Esophagus muscularis mucosa (tissue), 4 donors: ENCODE results near the gene GPX2. TPM values are rescaled to one million over a fixed set of nuclear protein-coding genes. Genes with fewer than 3 reads are reported as not detected.

Source experiments
- DNase-seq: peaks from one replicate; pipeline ENCODE4 v3.0.0-alpha.2; 2017; ENCODE audit errors: extremely low spot score
- H3K27ac ChIP-seq, 4 donors: fragments of 200-600 bp; sonication (generic); replicated peaks in 1 of 4; 1 replicate in 3 of 4; 2 replicates in 1 of 4; pipeline ENCODE4 v1.5.1; 2016 to 2019; ENCODE audit warnings: mild to moderate bottlenecking in 1 of 4
- H3K27me3 ChIP-seq, 4 donors: fragments of 200-600 bp; sonication (generic); one replicate each; pipeline versions ENCODE4 v1.5.1 to v1.6.0; 2016 to 2019
- H3K36me3 ChIP-seq, 4 donors: fragments of 200-600 bp; sonication (generic); one replicate each; pipeline ENCODE4 v1.5.1; 2016 to 2019
- H3K4me1 ChIP-seq, 4 donors: fragments of 200-600 bp; sonication (generic); one replicate each; pipeline ENCODE4 v1.5.1; 2016 to 2019
- H3K4me3 ChIP-seq, 4 donors: fragments of 200-600 bp; sonication (generic); 1 replicate in 2 of 4; 2 replicates in 2 of 4; pipeline ENCODE4 v1.5.1; 2016 to 2019; ENCODE audit warnings: mild to moderate bottlenecking in 4 of 4, moderate library complexity in 1 of 4
- H3K9me3 ChIP-seq, 4 donors: fragments of 200-600 bp; sonication (generic); 1 replicate in 3 of 4; 2 replicates in 1 of 4; pipeline ENCODE4 v1.5.1; 2016 to 2019
- EP300 ChIP-seq: sonication (generic); formaldehyde crosslinking; IDR thresholded peaks from one replicate; pipeline ENCODE4 v1.6.1; 2017; ENCODE audit warnings: antibody characterized with exemption
- POLR2A ChIP-seq: fragments of 450-650 bp; IDR thresholded peaks from one replicate; pipeline ENCODE4 v1.6.1; 2017; ENCODE audit warnings: antibody characterized with exemption, moderate library complexity, mild to moderate bottlenecking, low read depth
- POLR2AphosphoS5 ChIP-seq, 2 donors: sonication (generic); formaldehyde crosslinking; IDR thresholded peaks; one replicate each; pipeline ENCODE4 v1.6.1; 2017; ENCODE audit warnings: antibody characterized with exemption in 2 of 2
- WGBS: methylation state at CpG from one replicate; pipeline ENCODE4 v1.1.5; 2018; 5-methylcytosine and 5-hydroxymethylcytosine counted together
- intact Hi-C: fragments of 100-400 bp; cut with DNase I; formaldehyde crosslinking; loops from one replicate; pipeline ENCODE4 v1.15.1; 2023
- total RNA-seq, 4 donors: library from RNA; depleted of rRNA; stranded (reverse); fragments of >200 nt; gene quantifications; one replicate each; pipeline versions ENCODE4 v1.1.0 to v1.2.1, GENCODE V29; 2016
- TF ChIP-seq, protein P1 (sequence below), 3 experiments: fragments of 200-600 bp in 2 of 3; fragments of 450-650 bp in 1 of 3; sonication (generic) in 2 of 3; IDR thresholded peaks; one replicate each; pipeline ENCODE4 v1.5.1; 2017 to 2019; ENCODE audit warnings: antibody characterized with exemption in 3 of 3, mild to moderate bottlenecking in 2 of 3, moderate library complexity in 1 of 3

GPX2 gene
- total RNA-seq, 4 donors from 2014 or later, result not detected

- Histone ChIP-seq H3K9me3 (no peaks in the 10 kb centered on the region), H3K4me1 (peaks cover 0 to 7% (median 2%) of the 10 kb centered on the region in 4 donors), H3K27ac (no peak overlapping the region), H3K36me3 (peaks cover 0 to 40% (median 12%) of the 10 kb centered on the region in 4 donors), H3K4me3 (no peak overlapping the region), H3K27me3 (no peaks in the 10 kb centered on the region)
- no peak for DNase-seq
- 100% methylated on average over 4 of the region's 6 CpGs for WGBS
- TF ChIP-seq POLR2AphosphoS5 (IDR thresholded peaks at IDR 0.05), result no peak
- no peak for TF ChIP-seq EP300
- no peak for TF ChIP-seq POLR2A
- TF ChIP-seq, protein P1, sequence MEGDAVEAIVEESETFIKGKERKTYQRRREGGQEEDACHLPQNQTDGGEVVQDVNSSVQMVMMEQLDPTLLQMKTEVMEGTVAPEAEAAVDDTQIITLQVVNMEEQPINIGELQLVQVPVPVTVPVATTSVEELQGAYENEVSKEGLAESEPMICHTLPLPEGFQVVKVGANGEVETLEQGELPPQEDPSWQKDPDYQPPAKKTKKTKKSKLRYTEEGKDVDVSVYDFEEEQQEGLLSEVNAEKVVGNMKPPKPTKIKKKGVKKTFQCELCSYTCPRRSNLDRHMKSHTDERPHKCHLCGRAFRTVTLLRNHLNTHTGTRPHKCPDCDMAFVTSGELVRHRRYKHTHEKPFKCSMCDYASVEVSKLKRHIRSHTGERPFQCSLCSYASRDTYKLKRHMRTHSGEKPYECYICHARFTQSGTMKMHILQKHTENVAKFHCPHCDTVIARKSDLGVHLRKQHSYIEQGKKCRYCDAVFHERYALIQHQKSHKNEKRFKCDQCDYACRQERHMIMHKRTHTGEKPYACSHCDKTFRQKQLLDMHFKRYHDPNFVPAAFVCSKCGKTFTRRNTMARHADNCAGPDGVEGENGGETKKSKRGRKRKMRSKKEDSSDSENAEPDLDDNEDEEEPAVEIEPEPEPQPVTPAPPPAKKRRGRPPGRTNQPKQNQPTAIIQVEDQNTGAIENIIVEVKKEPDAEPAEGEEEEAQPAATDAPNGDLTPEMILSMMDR (IDR thresholded peaks at IDR 0.05), result no peak
- intact Hi-C loops, result no loop called here
Observed at GRCh38 chr14:64953661-64954060, 11.1 kb upstream of the GPX2 start.

- peaks cover 0 to 7% (median 2%) of the 10 kb centered on the region in 4 donors for H3K4me1 ChIP-seq
- no peak for DNase-seq
- no peaks in the 10 kb centered on the region for H3K9me3 ChIP-seq
- H3K27ac ChIP-seq, result no peak overlapping the region
- no peak overlapping the region for H3K4me3 ChIP-seq
- TF ChIP-seq, protein P1 (IDR thresholded peaks at IDR 0.05), result no peak
- TF ChIP-seq EP300, result no peak
- no peak for TF ChIP-seq POLR2A
- TF ChIP-seq POLR2AphosphoS5 (IDR thresholded peaks at IDR 0.05), result no peak
- WGBS, result 94% methylated on average over 7 of the region's 8 CpGs
- intact Hi-C loops, result no loop called here
- no peaks in the 10 kb centered on the region for H3K27me3 ChIP-seq
- H3K36me3 ChIP-seq, result peaks cover 0 to 43% (median 16%) of the 10 kb centered on the region in 4 donors
Observed at GRCh38 chr14:64953310-64953654, 10.7 kb upstream of the GPX2 start.

DNA sequence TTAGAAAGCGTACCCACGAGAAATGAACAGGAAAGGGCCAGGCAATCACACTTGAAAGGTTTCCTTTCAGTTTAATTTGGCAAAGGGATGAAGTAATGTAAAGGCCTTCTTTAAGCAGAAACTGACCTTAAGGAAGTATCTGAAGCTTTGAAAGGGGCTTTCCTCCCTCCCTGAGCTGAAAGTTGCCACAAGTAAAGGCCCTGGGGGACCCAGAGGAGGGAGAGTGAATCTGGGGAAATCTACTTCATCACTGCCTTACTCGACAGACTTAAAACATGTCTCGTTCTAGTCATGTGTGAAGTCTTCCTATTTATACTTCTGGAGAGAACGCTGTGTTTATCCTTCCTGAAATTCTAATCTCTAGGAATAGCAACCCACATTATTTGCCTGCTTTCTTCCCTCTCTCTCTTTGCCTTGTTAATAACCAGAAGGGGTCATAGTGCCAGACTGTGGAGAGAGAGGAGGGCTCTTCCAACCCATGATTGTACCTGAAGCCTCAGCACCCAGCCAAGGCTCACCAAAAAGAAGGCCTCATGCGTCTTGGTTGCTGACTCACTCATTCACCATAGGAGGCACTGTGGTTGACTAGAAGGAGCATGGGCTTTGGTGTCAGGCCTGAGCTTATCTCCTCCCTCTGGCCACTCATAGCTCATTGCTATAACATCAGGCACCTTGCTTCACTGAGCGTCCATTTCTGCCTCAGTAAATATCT is 10.2 kb upstream of the GPX2 start:
- H3K36me3 ChIP-seq, result peaks cover 0 to 49% (median 22%) of the 10 kb centered on the region in 4 donors
- no peak for DNase-seq
- TF ChIP-seq POLR2A (no peak), POLR2AphosphoS5 (IDR thresholded peaks at IDR 0.05) (no peak), EP300 (no peak)
- TF ChIP-seq, protein P1 (IDR thresholded peaks at IDR 0.05), result no peak
- H3K27ac ChIP-seq, result no peak overlapping the region
- intact Hi-C loops, result no loop called here
- peaks cover 0 to 7% (median 2%) of the 10 kb centered on the region in 4 donors for H3K4me1 ChIP-seq
- H3K9me3 ChIP-seq, result no peaks in the 10 kb centered on the region
- H3K4me3 ChIP-seq, result no peak overlapping the region
- H3K27me3 ChIP-seq, result no peaks in the 10 kb centered on the region
- 72% methylated on average over 7 of the region's 7 CpGs for WGBS

GRCh38 chr14:64951724-64952123 is 9.2 kb upstream of the GPX2 start:
- H3K4me3 ChIP-seq, result no peak overlapping the region
- H3K9me3 ChIP-seq, result no peaks in the 10 kb centered on the region
- peaks cover 0 to 7% (median 2%) of the 10 kb centered on the region in 4 donors for H3K4me1 ChIP-seq
- intact Hi-C loops, result no loop called here
- no peak overlapping the region for H3K27ac ChIP-seq
- DNase-seq, result no peak
- peaks cover 0 to 53% (median 28%) of the 10 kb centered on the region in 4 donors for H3K36me3 ChIP-seq
- H3K27me3 ChIP-seq, result no peaks in the 10 kb centered on the region
- TF ChIP-seq EP300, result no peak
- TF ChIP-seq, protein P1 (IDR thresholded peaks at IDR 0.05), result no peak
- TF ChIP-seq POLR2AphosphoS5 (IDR thresholded peaks at IDR 0.05), result no peak
- TF ChIP-seq POLR2A, result no peak
